ENCODE measurements around the gene RGL3. TPM values are rescaled to one million over a fixed set of nuclear protein-coding genes. Genes with fewer than 3 reads are reported as not detected.

RGL3 gene
- total RNA-seq, 1 experiment from 2014 or later: not detected

DNA sequence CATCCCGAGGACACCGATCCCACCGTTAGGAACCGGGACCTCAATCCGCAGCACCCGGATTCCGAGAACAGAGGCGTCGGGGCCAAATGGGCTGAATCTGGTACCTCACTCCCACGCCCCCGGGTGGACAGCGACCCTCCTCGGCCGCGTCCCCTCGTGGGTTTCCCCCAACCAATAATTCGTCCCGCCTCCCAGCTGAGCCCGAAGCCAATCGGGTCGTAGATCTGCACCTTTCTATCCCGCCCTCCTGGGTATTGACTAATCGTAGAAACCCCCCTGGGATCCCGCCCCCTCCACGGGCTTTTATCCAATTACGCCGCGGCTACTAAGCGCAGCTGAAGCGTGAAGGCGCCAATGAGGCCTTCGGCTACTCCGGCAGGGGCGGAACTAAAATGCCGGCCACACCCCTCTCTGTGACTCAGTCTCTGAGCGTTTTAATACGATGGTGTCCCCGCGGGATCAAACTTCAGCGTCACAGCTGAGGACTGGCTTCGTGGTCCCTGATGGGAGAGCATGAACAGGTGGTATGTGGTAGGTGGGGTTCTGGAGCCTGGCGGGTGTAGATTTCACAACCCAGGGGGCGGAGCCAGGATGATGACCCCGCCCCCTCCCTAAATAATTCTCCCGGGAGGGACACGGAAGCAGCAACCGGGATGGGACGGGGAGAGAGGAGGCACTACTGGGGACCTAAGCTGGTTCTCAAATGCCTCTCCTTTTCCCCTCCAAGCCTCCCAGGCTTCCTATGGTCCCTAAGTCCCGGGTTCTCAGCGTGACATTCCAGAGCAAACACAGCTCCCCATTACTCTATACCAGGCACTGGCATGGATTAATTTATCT lies 72.8 kb downstream of the RGL3 start, which contains the start of the genes CCDC159 and TMEM205:
Gene CCDC159 (plus strand): TSS at position 416 of the 837 bp plus-strand sequence. CDS start 88 bp downstream, at position 504.
Gene TMEM205 (minus strand): TSS at position 165 of the 837 bp plus-strand sequence. CDS start 649 bp downstream, outside the sequence.
- peaks cover 5% of the 10 kb centered on the region for H3K36me3 Mint-ChIP-seq (ENCODE audit: insufficient read depth, unreplicated experiment)
- H3K27ac Mint-ChIP-seq (ENCODE audit: low read depth, unreplicated experiment): peak within 1 kb of the TSS; percentile 98
- DNase-seq (ENCODE audit: unreplicated experiment): peak; percentile 100
- intact Hi-C loops (cut with micrococcal nuclease): loop anchor here (2.0 kb wide), 1 partner anchor 28 kb away; the partner anchor contains the start of gene SWSAP1
- TF ChIP-seq, protein P1, sequence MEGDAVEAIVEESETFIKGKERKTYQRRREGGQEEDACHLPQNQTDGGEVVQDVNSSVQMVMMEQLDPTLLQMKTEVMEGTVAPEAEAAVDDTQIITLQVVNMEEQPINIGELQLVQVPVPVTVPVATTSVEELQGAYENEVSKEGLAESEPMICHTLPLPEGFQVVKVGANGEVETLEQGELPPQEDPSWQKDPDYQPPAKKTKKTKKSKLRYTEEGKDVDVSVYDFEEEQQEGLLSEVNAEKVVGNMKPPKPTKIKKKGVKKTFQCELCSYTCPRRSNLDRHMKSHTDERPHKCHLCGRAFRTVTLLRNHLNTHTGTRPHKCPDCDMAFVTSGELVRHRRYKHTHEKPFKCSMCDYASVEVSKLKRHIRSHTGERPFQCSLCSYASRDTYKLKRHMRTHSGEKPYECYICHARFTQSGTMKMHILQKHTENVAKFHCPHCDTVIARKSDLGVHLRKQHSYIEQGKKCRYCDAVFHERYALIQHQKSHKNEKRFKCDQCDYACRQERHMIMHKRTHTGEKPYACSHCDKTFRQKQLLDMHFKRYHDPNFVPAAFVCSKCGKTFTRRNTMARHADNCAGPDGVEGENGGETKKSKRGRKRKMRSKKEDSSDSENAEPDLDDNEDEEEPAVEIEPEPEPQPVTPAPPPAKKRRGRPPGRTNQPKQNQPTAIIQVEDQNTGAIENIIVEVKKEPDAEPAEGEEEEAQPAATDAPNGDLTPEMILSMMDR (IDR thresholded peaks at IDR 0.05; ENCODE audit: unreplicated experiment): no peak
- CTCF ChIA-PET: interaction anchor here (0.6 to 1.2 kb wide), 6 partner anchors 24 to 491 kb away, joined by 3 to 6 read pairs (median 4); no protein-coding TSS in a partner anchor
- POLR2A ChIA-PET: interaction anchor here (0.6 to 5.1 kb wide), 21 partner anchors 7 to 339 kb away, joined by 3 to 88 read pairs (median 5); partner anchors contain the start of genes KANK2, LDLR, ODAD3 and PRKCSH
- no peaks in the 10 kb centered on the region for H3K9me3 Mint-ChIP-seq (ENCODE audit: unreplicated experiment)
- peak within 1 kb of the TSS; percentile 96 for H3K4me3 Mint-ChIP-seq (ENCODE audit: unreplicated experiment)
- BruUV-seq (replicated peaks): no TSS peak
- no peaks in the 10 kb centered on the region for H3K27me3 Mint-ChIP-seq (ENCODE audit: insufficient read depth, unreplicated experiment)
- peaks cover 30% of the 10 kb centered on the region for H3K4me1 Mint-ChIP-seq (ENCODE audit: insufficient read depth, unreplicated experiment)

DNA sequence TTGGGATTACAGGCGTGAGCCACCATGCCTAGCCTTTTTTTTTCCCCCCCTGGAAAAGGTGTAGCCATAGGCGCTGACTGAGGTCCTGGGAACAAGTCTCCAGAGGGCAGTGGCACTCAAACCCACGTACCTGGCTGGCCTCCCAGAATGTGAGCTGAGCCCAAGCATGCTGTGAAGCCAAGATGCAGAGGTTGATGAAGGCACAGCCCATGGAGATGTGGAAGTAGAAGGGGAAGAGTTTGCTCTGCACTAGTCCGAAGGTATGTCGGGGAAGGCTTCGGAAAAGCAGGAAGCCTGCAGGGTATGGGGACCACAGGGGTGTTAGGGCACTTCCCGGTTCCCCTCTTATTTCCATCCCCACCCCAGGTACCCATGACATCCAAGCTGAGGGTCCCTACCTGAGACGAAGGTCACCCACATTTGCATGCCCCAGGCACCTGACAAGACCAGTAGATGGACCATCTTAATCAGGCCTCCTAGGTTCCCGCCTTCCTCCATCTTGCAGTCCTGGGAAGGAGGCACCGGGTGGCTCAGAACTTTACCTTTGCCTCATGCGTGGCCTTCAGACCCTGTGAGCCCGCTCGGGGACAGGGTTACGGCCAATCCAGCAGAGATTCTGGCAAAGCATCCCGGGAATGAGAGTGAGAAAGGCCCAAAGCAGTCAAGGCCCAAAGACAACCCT lies 73.9 kb downstream of the RGL3 start:
- H3K4me1 Mint-ChIP-seq (ENCODE audit: insufficient read depth, unreplicated experiment): peaks cover 30% of the 10 kb centered on the region
- no TSS peak for BruUV-seq (replicated peaks)
- H3K9me3 Mint-ChIP-seq (ENCODE audit: unreplicated experiment): no peaks in the 10 kb centered on the region
- H3K36me3 Mint-ChIP-seq (ENCODE audit: insufficient read depth, unreplicated experiment): peaks cover 11% of the 10 kb centered on the region
- DNase-seq (ENCODE audit: unreplicated experiment): peak; percentile 81
- POLR2A ChIA-PET: interaction anchor here (0.6 to 5.1 kb wide), 11 partner anchors 13 to 395 kb away, joined by 3 to 88 read pairs (median 6); partner anchors contain the start of genes ECSIT, LDLR, ODAD3 and PRKCSH
- TF ChIP-seq, protein P1 (IDR thresholded peaks at IDR 0.05; ENCODE audit: unreplicated experiment): no peak
- no peaks in the 10 kb centered on the region for H3K27me3 Mint-ChIP-seq (ENCODE audit: insufficient read depth, unreplicated experiment)
- CTCF ChIA-PET: interaction anchor here (0.6 to 0.9 kb wide), 2 partner anchors 20 to 252 kb away, joined by 3 to 4 read pairs; no protein-coding TSS in a partner anchor
- peak overlapping the region; percentile 96 for H3K4me3 Mint-ChIP-seq (ENCODE audit: unreplicated experiment)
- intact Hi-C loops (cut with micrococcal nuclease): loop anchor here (2.0 kb wide), 1 partner anchor 52 kb away; no protein-coding TSS in a partner anchor
- peak overlapping the region; percentile 98 for H3K27ac Mint-ChIP-seq (ENCODE audit: low read depth, unreplicated experiment)

Other genes starting within 250 kb of the RGL3 start
- 25.0 and 29.2 TPM in 2 replicates for gene KANK2, start 221.8 kb downstream of the RGL3 start, total RNA-seq (2022)
- not detected in 2 replicates for gene ANGPTL8, start 179.7 kb downstream of the RGL3 start, total RNA-seq (2022)
- gene DOCK6, start 156.8 kb downstream of the RGL3 start, total RNA-seq (2022): 49.1 and 61.7 TPM in 2 replicates
- gene TSPAN16, start 123.2 kb downstream of the RGL3 start, total RNA-seq (2022): not detected in 2 replicates
- 42.8 and 46.5 TPM in 2 replicates for gene RAB3D, start 79.7 kb downstream of the RGL3 start, total RNA-seq (2022)
- 93.1 and 96.6 TPM in 2 replicates for gene TMEM205, start 73.0 kb downstream of the RGL3 start, total RNA-seq (2022)
- 17.2 and 18.2 TPM in 2 replicates for gene CCDC159, start 72.8 kb downstream of the RGL3 start, total RNA-seq (2022)
- 19.5 and 24.2 TPM in 2 replicates for gene PLPPR2, start 63.9 kb downstream of the RGL3 start, total RNA-seq (2022)
- 1.0 and 1.4 TPM in 2 replicates for gene SWSAP1, start 44.6 kb downstream of the RGL3 start, total RNA-seq (2022)
- 1.7 and 2.7 TPM in 2 replicates for gene EPOR, start 35.0 kb downstream of the RGL3 start, total RNA-seq (2022)
- gene ODAD3, start 15.8 kb upstream of the RGL3 start, total RNA-seq (2022): 0.30 TPM in 1 of 2 replicates, not detected in the other
- 224 and 257 TPM in 2 replicates for gene PRKCSH, start 16.3 kb upstream of the RGL3 start, total RNA-seq (2022)
- 0.54 TPM in 1 of 2 replicates, not detected in the other for gene ELAVL3, start 61.7 kb upstream of the RGL3 start, total RNA-seq (2022)
- 7.7 and 8.7 TPM in 2 replicates for gene ZNF653, start 86.5 kb upstream of the RGL3 start, total RNA-seq (2022)
- gene ECSIT, start 109.8 kb upstream of the RGL3 start, total RNA-seq (2022): 19.2 and 26.8 TPM in 2 replicates
- not detected in 2 replicates for gene CNN1, start 119.5 kb upstream of the RGL3 start, total RNA-seq (2022)
- gene ELOF1, start 139.9 kb upstream of the RGL3 start, total RNA-seq (2022): 72.1 and 78.7 TPM in 2 replicates
- gene ACP5, start 158.3 kb upstream of the RGL3 start, total RNA-seq (2022): not detected in 2 replicates
- 8.7 and 10.9 TPM in 2 replicates for gene ZNF627, start 178.2 kb upstream of the RGL3 start, total RNA-seq (2022)

Data from MCF 10A (cell line).